CD8-positive, alpha-beta memory T cell (primary cell): ENCODE measurements around the gene HIGD1A. TPM values are rescaled to one million over a fixed set of nuclear protein-coding genes. Genes with fewer than 3 reads are reported as not detected.

ENCODE experiments used
- CTCF ChIA-PET: fragments of 350-600 bp; sonication (Branson Sonifier 250); formaldehyde crosslinking; loops from one replicate; lab custom pipeline; 2021; ENCODE audit warnings: antibody characterized with exemption; lab: Charles Lee
- POLR2A ChIA-PET: fragments of 350-600 bp; sonication (Branson Sonifier 250); formaldehyde crosslinking; loops from one replicate; lab custom pipeline; 2021; ENCODE audit warnings: antibody characterized with exemption; lab: Charles Lee
- DNase-seq, 5 donors: peaks; one replicate each; pipeline versions ENCODE4 v3.0.0 to v3.0.0-alpha.2; 2020 to 2022; ENCODE audit warnings: mixed read lengths in 1 of 5
- H3K27ac ChIP-seq: one replicate; pipeline ENCODE4 v1.7.0; 2013; ENCODE audit warnings: low read depth, mild to moderate bottlenecking, low read length, moderate library complexity
- H3K27me3 ChIP-seq: 2 replicates; pipeline ENCODE4 v1.7.0; 2013; ENCODE audit warnings: low read length, mild to moderate bottlenecking; ENCODE audit not compliant: insufficient read depth, poor library complexity, severe bottlenecking
- H3K36me3 ChIP-seq: 2 replicates; pipeline ENCODE4 v1.7.0; 2013; ENCODE audit warnings: mild to moderate bottlenecking, low read length, moderate library complexity; ENCODE audit not compliant: insufficient read depth
- H3K4me1 ChIP-seq: 2 replicates; pipeline ENCODE4 v1.7.0; 2013; ENCODE audit warnings: mild to moderate bottlenecking, low read length, moderate library complexity; ENCODE audit not compliant: insufficient read depth
- H3K4me3 ChIP-seq: 2 replicates; pipeline ENCODE4 v1.7.0; 2013; ENCODE audit warnings: mild to moderate bottlenecking, low read length
- H3K9me3 ChIP-seq: 2 replicates; pipeline ENCODE4 v1.7.0; 2013; ENCODE audit warnings: mild to moderate bottlenecking, low read length
- H3K27ac Mint-ChIP-seq, 8 donors: one replicate each; pipeline ENCODE4 v1.8.0; 2020 to 2021; ENCODE audit warnings: mixed read lengths in 8 of 8, mild to moderate bottlenecking in 6 of 8, inconsistent platforms in 3 of 8, moderate library complexity in 3 of 8
- H3K27me3 Mint-ChIP-seq, 2 donors: one replicate each; pipeline ENCODE4 v1.8.0; 2020 to 2021; ENCODE audit warnings: mixed read lengths in 2 of 2, mild to moderate bottlenecking in 1 of 2, moderate library complexity in 1 of 2
- H3K36me3 Mint-ChIP-seq, 3 donors: one replicate each; pipeline ENCODE4 v1.8.0; 2020 to 2021; ENCODE audit warnings: mixed read lengths in 3 of 3, inconsistent platforms in 1 of 3, mild to moderate bottlenecking in 1 of 3
- H3K4me1 Mint-ChIP-seq, 3 donors: one replicate each; pipeline ENCODE4 v1.8.0; 2020 to 2021; ENCODE audit warnings: mixed read lengths in 3 of 3, inconsistent platforms in 1 of 3, mild to moderate bottlenecking in 1 of 3
- H3K4me3 Mint-ChIP-seq, 7 donors: one replicate each; pipeline ENCODE4 v1.8.0; 2020 to 2021; ENCODE audit warnings: mixed read lengths in 7 of 7, mild to moderate bottlenecking in 6 of 7, moderate library complexity in 4 of 7, inconsistent platforms in 2 of 7
- H3K9me3 Mint-ChIP-seq, 5 donors: one replicate each; pipeline ENCODE4 v1.8.0; 2020 to 2022; ENCODE audit warnings: mixed read lengths in 5 of 5, mild to moderate bottlenecking in 3 of 5, moderate library complexity in 2 of 5, inconsistent platforms in 1 of 5
- polyA plus RNA-seq: library from polyadenylated mRNA; unstranded; fragments of 300-500 nt; fragmentation: Illumina TruSeq; gene quantifications from one replicate; pipeline ENCODE4 v1.2.3, GENCODE V29; 2021
- total RNA-seq, 2 experiments: library from RNA; stranded (reverse); gene quantifications; one replicate each; pipeline ENCODE4 v1.2.3, GENCODE V29; 2021

Gene HIGD1A
- total and polyA plus RNA-seq, 3 experiments from 2014 or later, result 89.3 to 101 (median 93.2) TPM

- Mint-ChIP-seq H3K4me3 (no peak overlapping the region), H3K36me3 (peaks cover 6 to 23% (median 16%) of the 10 kb centered on the region in 3 donors), H3K27ac (peak overlapping the region in 1 of 8 donors; percentile 38), H3K4me1 (peaks cover 18 to 38% (median 34%) of the 10 kb centered on the region in 3 donors), H3K27me3 (no peaks in the 10 kb centered on the region), H3K9me3 (no peaks in the 10 kb centered on the region)
- H3K4me1 ChIP-seq, result peaks cover 8% of the 10 kb centered on the region
- no peak for DNase-seq
- no peaks in the 10 kb centered on the region for H3K27me3 ChIP-seq
- no peak overlapping the region for H3K27ac ChIP-seq
- no peaks in the 10 kb centered on the region for H3K36me3 ChIP-seq
- no peak overlapping the region for H3K4me3 ChIP-seq
- H3K9me3 ChIP-seq, result no peaks in the 10 kb centered on the region
- ChIA-PET POLR2A (interaction anchor here (0.6 kb wide), 1 partner anchor 52 kb away, joined by 16 read pairs; no protein-coding TSS in a partner anchor), CTCF (interaction anchor here (0.9 kb wide), 1 partner anchor 16 kb away, joined by 3 read pairs; no protein-coding TSS in a partner anchor)
Measured at GRCh38 chr3:42795621-42796181, 8.6 kb downstream of the HIGD1A start.

- no peak overlapping the region for H3K27ac ChIP-seq
- H3K4me1 ChIP-seq, result no peaks in the 10 kb centered on the region
- Mint-ChIP-seq H3K4me3 (no peak overlapping the region), H3K27ac (no peak overlapping the region), H3K4me1 (peaks cover 10 to 28% (median 26%) of the 10 kb centered on the region in 3 donors), H3K9me3 (no peaks in the 10 kb centered on the region), H3K36me3 (peaks cover 6 to 46% (median 22%) of the 10 kb centered on the region in 3 donors), H3K27me3 (no peaks in the 10 kb centered on the region)
- H3K9me3 ChIP-seq, result no peaks in the 10 kb centered on the region
- POLR2A ChIA-PET, result no interaction called here
- H3K4me3 ChIP-seq, result no peak overlapping the region
- H3K36me3 ChIP-seq, result no peaks in the 10 kb centered on the region
- DNase-seq, result no peak
- CTCF ChIA-PET, result no interaction called here
- no peaks in the 10 kb centered on the region for H3K27me3 ChIP-seq
Measured at GRCh38 chr3:42790714-42791229, 13.5 kb downstream of the HIGD1A start.

- Histone ChIP-seq H3K9me3 (no peaks in the 10 kb centered on the region), H3K4me3 (no peak overlapping the region), H3K27ac (no peak overlapping the region), H3K36me3 (no peaks in the 10 kb centered on the region), H3K27me3 (no peaks in the 10 kb centered on the region), H3K4me1 (no peaks in the 10 kb centered on the region)
- Mint-ChIP-seq H3K9me3 (no peaks in the 10 kb centered on the region), H3K4me3 (no peak overlapping the region), H3K4me1 (peaks cover 6 to 12% (median 11%) of the 10 kb centered on the region in 3 donors), H3K27me3 (no peaks in the 10 kb centered on the region), H3K36me3 (peaks cover 0 to 57% (median 14%) of the 10 kb centered on the region in 3 donors), H3K27ac (no peak overlapping the region)
- DNase-seq, result no peak
- POLR2A ChIA-PET, result no interaction called here
- CTCF ChIA-PET, result interaction anchor here (1.2 to 1.6 kb wide), 2 partner anchors 32 to 95 kb away, joined by 3 to 4 read pairs; no protein-coding TSS in a partner anchor
Measured at GRCh38 chr3:42786631-42787030, 17.7 kb downstream of the HIGD1A start.

GRCh38 chr3:42786212-42786611, 18.1 kb downstream of the HIGD1A start:
- Mint-ChIP-seq H3K27me3 (no peaks in the 10 kb centered on the region), H3K36me3 (peaks cover 0 to 54% (median 12%) of the 10 kb centered on the region in 3 donors), H3K9me3 (no peaks in the 10 kb centered on the region), H3K4me1 (peaks cover 6 to 11% (median 9%) of the 10 kb centered on the region in 3 donors), H3K27ac (peak overlapping the region in 3 of 8 donors; percentile 5 to 70 (median 22)), H3K4me3 (no peak overlapping the region)
- H3K9me3 ChIP-seq, result no peaks in the 10 kb centered on the region
- no peaks in the 10 kb centered on the region for H3K36me3 ChIP-seq
- H3K27ac ChIP-seq, result no peak overlapping the region
- POLR2A ChIA-PET, result no interaction called here
- H3K4me1 ChIP-seq, result no peaks in the 10 kb centered on the region
- DNase-seq, result no peak
- no peak overlapping the region for H3K4me3 ChIP-seq
- H3K27me3 ChIP-seq, result no peaks in the 10 kb centered on the region
- CTCF ChIA-PET, result interaction anchor here (1.2 kb wide), 1 partner anchor 32 kb away, joined by 3 read pairs; no protein-coding TSS in a partner anchor

- ChIA-PET CTCF (interaction anchor here (1.0 to 1.5 kb wide), 3 partner anchors 22 to 101 kb away, joined by 6 to 9 read pairs (median 6); partner anchors contain the start of gene HIGD1A), POLR2A (no interaction called here)
- no peaks in the 10 kb centered on the region for H3K9me3 Mint-ChIP-seq
- H3K27ac Mint-ChIP-seq, result peak overlapping the region in 3 of 8 donors; percentile 67 to 92 (median 75)
- H3K27ac ChIP-seq, result no peak overlapping the region
- no peaks in the 10 kb centered on the region for H3K27me3 Mint-ChIP-seq
- H3K4me1 ChIP-seq, result no peaks in the 10 kb centered on the region
- no peak overlapping the region for H3K4me3 Mint-ChIP-seq
- no peaks in the 10 kb centered on the region for H3K36me3 ChIP-seq
- no peaks in the 10 kb centered on the region for H3K27me3 ChIP-seq
- no peaks in the 10 kb centered on the region for H3K9me3 ChIP-seq
- peaks cover 0 to 31% (median 5%) of the 10 kb centered on the region in 3 donors for H3K36me3 Mint-ChIP-seq
- peaks cover 0 to 5% (median 0%) of the 10 kb centered on the region in 3 donors for H3K4me1 Mint-ChIP-seq
- H3K4me3 ChIP-seq, result no peak overlapping the region
- peak in 2 of 5 donors; percentile 51 to 60 for DNase-seq
Measured at GRCh38 chr3:42780892-42781700, 23.2 kb downstream of the HIGD1A start.

- H3K9me3 Mint-ChIP-seq, result no peaks in the 10 kb centered on the region
- no peaks in the 10 kb centered on the region for H3K27me3 Mint-ChIP-seq
- no peak overlapping the region for H3K27ac ChIP-seq
- no peak overlapping the region for H3K4me3 Mint-ChIP-seq
- no peak for DNase-seq
- H3K27ac Mint-ChIP-seq, result peak overlapping the region in 2 of 8 donors; percentile 56 to 67
- H3K4me3 ChIP-seq, result no peak overlapping the region
- POLR2A ChIA-PET, result no interaction called here
- no peaks in the 10 kb centered on the region for H3K27me3 ChIP-seq
- CTCF ChIA-PET, result interaction anchor here (0.8 to 2.1 kb wide), 7 partner anchors 13 to 1418 kb away, joined by 3 to 19 read pairs (median 5); no protein-coding TSS in a partner anchor
- H3K36me3 ChIP-seq, result no peaks in the 10 kb centered on the region
- H3K9me3 ChIP-seq, result no peaks in the 10 kb centered on the region
- no peaks in the 10 kb centered on the region for H3K4me1 ChIP-seq
- peaks cover 0 to 3% (median 0%) of the 10 kb centered on the region in 3 donors for H3K4me1 Mint-ChIP-seq
- H3K36me3 Mint-ChIP-seq, result peaks cover 0 to 26% (median 2%) of the 10 kb centered on the region in 3 donors
Measured at GRCh38 chr3:42780398-42780797, 23.9 kb downstream of the HIGD1A start.

- CTCF ChIA-PET, result interaction anchor here (0.7 to 2.1 kb wide), 5 partner anchors 25 to 103 kb away, joined by 3 to 19 read pairs (median 3); no protein-coding TSS in a partner anchor
- no peak overlapping the region for H3K27ac ChIP-seq
- Mint-ChIP-seq H3K36me3 (peaks cover 0 to 17% (median 2%) of the 10 kb centered on the region in 3 donors), H3K4me1 (peaks cover 0 to 3% (median under 1%) of the 10 kb centered on the region in 3 donors), H3K27me3 (no peaks in the 10 kb centered on the region), H3K27ac (peak overlapping the region in 1 of 8 donors; percentile 38), H3K4me3 (no peak overlapping the region), H3K9me3 (no peaks in the 10 kb centered on the region)
- DNase-seq, result no peak
- no peaks in the 10 kb centered on the region for H3K4me1 ChIP-seq
- no peaks in the 10 kb centered on the region for H3K27me3 ChIP-seq
- POLR2A ChIA-PET, result no interaction called here
- no peaks in the 10 kb centered on the region for H3K36me3 ChIP-seq
- H3K4me3 ChIP-seq, result no peak overlapping the region
- H3K9me3 ChIP-seq, result no peaks in the 10 kb centered on the region
Measured at GRCh38 chr3:42778644-42779043, 25.6 kb downstream of the HIGD1A start.
